ENCODE data around the gene TIMM10.
"Not testable (repeated sequence)": the region's sequence is repeated elsewhere in the genome, so short reads cannot be mapped to it uniquely, and the experiment has no call there.

The TIMM10 gene

GRCh38 chr11:57541169-57541568, 10.6 kb upstream of the TIMM10 start:
- DNase-seq, result no peak

DNA sequence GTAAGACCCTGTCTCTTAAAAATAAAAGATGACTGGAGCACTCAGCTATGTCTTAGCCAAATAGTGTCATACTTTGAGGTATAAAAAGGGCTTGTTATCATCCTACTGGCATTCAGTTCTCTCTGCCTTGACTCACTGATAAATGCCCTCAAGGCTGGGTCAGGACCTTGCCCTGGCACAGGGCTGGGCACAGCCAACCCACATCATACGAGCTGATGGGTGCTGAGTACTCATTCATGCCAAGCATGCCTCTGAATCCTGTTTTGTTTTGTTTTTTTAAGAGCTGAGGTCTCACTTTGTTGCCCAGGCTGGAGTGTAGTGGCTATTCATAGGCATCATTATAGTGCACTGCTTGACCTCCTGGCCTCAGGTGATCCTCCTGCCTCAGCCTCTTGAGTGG, 8.8 kb upstream of the TIMM10 start:
- no peak for DNase-seq

DNA sequence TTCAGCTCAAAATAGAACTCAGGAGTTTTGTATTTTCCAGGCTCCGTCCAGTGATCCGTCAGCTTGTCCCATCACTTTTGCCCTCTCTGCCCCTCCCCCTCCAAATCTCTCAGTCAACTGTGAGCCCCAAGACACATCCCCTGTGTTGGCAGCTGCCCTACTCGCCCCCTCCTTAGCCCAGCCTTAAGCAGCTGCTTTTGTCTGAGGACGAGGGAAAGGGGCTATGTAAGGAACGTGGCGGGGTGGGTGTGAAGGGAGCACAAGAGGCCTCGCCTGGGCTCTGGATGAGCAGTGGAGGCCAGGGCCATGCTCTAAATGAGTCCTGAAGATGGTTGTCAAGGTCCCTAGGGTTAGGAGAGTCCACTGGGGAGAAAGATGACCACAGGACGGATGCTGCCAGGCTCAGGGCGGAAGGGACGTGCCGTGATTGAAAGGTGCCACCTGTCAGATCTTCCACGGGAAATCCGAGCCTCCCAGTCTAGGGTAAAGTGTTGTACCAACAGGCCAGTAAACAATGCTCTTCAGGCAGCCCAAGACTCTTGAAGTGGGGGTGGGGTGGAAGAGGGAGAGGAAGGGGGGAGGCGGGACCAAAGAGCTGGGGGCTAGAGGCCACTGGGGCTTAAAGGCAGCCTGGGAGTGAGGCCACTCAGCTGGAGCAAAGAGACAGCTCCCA, 6.5 kb upstream of the TIMM10 start, which contains the start of gene SMTNL1:
Gene SMTNL1 (plus strand): TSS at position 649 of the 673 bp plus-strand sequence. CDS start 5,048 bp downstream, outside the sequence.
- DNase-seq, result no peak

- DNase-seq, result not testable (repeated sequence)
Observed at GRCh38 chr11:57534449-57534848, 3.9 kb upstream of the TIMM10 start.

DNA sequence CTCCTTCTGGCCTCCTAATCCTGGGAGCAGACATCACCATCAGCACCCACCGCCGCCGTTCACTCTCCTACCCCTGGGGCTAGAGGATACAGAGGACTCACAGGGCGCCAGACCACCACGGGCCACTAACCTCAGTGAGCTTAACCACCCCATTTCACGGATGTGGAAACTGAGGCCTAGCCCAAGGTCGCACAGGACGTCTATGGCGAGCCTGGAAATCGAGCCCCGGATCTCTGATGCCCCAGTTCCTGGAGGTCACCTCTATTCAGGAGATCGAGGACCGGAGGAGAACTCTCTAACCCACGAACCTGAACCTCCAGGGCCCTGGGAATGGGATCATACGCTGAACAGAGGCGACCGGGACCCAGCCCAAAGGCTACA, 349 bp downstream of the TIMM10 start:
- DNase-seq, result peak; percentile 7

- DNase-seq, result no peak
Observed at GRCh38 chr11:57529012-57529411, 1.5 kb downstream of the TIMM10 start.

- DNase-seq, result peak; percentile 82
Observed at GRCh38 chr11:57527056-57527631, 3.4 kb downstream of the TIMM10 start.

GRCh38 chr11:57523419-57523818, 7.1 kb downstream of the TIMM10 start:
- no peak for DNase-seq

- DNase-seq, result no peak
Observed at GRCh38 chr11:57521116-57521515, 9.4 kb downstream of the TIMM10 start.

- DNase-seq, result no peak
Observed at GRCh38 chr11:57516061-57516443, 14.5 kb downstream of the TIMM10 start.

DNA sequence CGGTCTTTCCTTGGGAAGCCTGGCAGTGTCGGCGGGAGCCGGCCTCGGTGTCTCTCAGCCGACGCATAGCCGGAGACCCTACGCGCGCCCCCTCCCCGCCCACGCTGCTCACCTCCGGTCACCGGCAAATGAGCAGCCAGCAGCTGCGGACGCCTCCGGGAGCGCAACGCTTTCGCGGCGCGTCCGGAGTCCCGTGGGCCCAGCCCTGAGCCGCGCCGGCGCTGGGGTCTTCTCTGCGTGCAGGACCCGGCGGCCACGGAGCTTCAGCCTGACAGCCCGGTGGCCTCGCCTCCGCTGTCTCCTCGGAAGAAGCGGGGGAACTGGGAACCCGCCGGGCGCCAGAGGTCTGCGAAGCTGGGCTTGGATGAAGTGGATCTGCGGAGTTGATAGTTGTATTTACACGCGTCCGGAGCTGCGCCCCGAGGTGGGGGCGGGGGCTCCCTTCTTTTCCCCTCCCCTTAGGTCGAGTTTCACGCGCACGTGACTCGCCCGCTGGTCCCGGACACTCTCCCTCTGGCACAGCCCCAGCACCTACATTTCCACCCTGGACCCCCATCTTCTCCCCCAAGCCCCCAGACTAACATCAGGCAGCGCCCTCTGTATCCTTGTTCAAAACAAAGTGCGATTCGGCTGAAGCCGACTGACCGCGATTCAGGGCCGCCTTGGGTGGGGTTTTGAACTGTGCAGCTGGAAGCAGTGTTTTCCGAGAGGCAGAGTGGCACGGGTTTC, 15.1 kb downstream of the TIMM10 start, which contains the start of gene SLC43A1:
Gene SLC43A1 (minus strand): TSS at position 371 of the 729 bp plus-strand sequence. CDS start 1,591 bp downstream, outside the sequence.
- peak; percentile 46 for DNase-seq

GRCh38 chr11:57514538-57515331, 15.8 kb downstream of the TIMM10 start:
- peak; percentile 67 for DNase-seq

DNA sequence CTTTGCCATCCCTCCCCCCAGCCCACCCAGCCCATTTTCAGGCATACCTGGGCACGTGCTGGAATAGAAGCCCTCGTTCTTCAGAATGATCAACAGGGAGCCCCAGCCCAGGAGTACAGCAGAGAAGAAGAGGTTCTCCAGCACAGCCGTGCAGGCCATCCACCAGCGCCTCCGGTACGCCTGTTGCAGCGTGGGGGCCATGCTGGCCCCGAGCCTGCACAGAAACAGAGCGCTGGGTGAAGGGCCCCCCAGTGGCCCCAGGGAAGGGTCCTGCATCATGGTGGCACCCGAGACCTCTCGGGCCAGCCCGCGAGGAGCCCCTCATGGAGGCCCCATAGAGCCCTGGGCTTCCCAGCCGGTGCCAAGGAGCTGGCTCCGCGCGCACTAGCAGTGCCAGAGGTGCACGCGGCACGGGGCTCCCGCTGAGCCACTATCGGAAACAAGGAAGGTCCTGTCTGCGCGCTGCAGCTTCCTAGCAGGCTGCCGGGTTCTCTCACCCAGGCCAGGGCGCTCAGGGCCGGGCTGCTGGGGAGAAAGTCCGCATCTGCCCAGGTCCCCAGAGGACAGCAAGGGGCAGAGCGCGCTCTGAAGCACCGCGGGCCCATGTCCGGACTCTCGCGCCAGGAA, 16.5 kb downstream of the TIMM10 start:
- peak; percentile 49 for DNase-seq

GRCh38 chr11:57513452-57513795, 17.1 kb downstream of the TIMM10 start:
- no peak for DNase-seq

DNA sequence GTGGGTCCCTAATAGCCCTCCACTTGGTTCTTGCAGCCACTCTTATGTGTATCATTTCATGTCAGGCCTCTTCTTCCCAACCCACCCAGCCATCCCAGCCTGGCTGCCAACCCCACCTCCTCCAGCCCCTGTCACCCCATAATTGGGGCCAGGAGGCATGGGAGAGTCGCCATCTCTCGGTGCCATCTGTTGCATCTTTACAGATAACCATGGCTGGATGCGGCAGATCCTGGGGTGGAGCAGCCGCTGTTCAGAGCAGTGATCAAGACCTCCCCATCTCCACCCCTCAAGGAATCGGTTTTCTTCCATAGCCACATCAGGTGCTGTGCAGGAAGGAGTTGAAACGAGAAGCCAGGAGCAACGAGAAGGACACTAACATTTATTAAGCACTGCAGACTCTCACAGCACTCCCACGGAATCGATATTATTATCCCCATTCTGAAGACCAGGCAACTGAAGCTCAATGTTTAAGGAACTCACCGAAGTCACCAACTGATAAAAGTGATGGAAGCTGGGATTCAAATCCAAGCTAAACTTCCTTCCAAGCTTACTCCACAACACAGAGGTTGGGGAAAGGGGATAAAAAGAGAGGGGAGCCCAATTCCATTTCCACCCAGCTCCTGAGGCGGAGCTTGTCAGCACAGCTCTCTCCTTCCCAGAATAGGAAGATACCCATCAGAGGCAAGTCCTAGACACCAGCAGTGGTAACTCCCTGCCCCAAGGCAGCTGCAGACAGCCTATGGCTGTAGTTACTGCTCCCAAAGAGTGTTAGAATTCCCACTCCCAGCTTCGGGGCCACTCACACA, 17.7 kb downstream of the TIMM10 start:
- no peak for DNase-seq

DNA sequence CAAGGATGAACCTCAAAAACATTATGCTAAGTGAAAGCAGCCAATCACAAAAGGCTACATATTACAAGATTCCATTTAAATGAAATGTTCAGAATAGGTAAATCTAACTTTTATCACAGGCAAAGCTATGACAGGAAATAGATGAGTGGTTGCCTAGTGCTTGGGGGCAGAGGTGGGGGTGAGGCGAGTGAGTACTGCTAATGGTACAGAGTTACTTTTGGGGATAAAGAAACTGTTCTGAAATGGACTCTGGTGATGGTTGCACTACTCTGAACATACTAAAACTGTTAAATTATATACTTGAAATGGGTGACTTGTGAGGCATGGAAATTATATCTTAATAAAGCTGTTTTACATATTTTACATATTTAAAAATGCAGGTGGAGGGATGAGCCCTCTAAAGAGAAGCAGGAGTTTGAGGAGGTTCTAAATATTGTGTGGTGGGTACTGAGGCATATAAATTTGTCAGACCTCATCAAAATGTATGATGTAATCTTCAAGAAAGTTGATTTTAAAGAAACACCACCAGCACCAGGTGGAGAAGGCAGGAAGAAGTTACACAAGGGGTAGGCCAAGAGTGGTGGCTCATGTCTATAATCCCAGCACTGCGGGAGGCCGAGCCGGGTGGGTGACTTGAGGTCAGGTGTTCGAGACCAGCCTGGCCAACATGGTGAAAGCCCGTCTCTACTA, 18.7 kb downstream of the TIMM10 start:
- peak; percentile 10 for DNase-seq

GRCh38 chr11:57508341-57509170, 22.0 kb downstream of the TIMM10 start:
- DNase-seq, result no peak

- no peak for DNase-seq
Observed at GRCh38 chr11:57506522-57506921, 24.0 kb downstream of the TIMM10 start.

- DNase-seq, result no peak
Observed at GRCh38 chr11:57504511-57504910, 26.0 kb downstream of the TIMM10 start.

GRCh38 chr11:57502870-57503269, 27.7 kb downstream of the TIMM10 start:
- no peak for DNase-seq
